Measurements from ENCODE around the gene PIAS3. TPM values are rescaled to one million over a fixed set of nuclear protein-coding genes. Genes with fewer than 3 reads are reported as not detected.

Gene PIAS3
- total and polyA plus RNA-seq, 7 donors: 5.4 to 37.9 (median 17.5) TPM

DNA sequence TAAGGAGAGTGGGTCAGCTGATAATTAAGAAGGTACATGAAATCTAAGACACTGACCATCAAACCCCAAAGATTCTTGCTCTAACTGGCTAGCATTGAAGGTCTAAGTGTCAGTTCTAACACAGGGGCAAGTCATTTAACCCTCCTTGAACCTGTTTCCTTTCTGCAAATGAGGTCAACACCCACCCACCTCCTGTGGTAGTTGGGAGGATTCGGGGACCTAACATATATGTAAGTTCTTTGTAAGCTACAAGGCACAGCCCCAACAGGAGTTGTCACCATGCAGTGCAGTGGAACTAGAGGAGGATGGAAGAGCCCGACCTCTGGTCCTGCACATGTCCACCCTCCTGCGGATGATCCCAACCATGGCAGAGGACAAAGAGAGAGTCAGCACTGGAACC is 11.1 kb downstream of the PIAS3 start:
- intact Hi-C loops (cut with DNase I): loop anchor here (5.0 to 10.0 kb wide), 2 partner anchors 63 to 64 kb away; partner anchors contain the start of gene ITGA10
- 89 to 90% methylated on average over 3 of the region's 3 CpGs for WGBS, 2 donors
- Histone ChIP-seq H3K27me3 (no peaks in the 10 kb centered on the region), H3K27ac (no peak overlapping the region), H3K4me3 (no peak overlapping the region), H3K36me3 (peaks cover 23 to 51% (median 30%) of the 10 kb centered on the region in 4 donors), H3K9me3 (no peaks in the 10 kb centered on the region), H3K4me1 (peaks cover 0 to 14% (median 13%) of the 10 kb centered on the region in 4 donors)
- DNase-seq: no peak
- no peak for TF ChIP-seq EP300 (IDR thresholded peaks at IDR 0.05)
- no peak for TF ChIP-seq POLR2AphosphoS5 (IDR thresholded peaks at IDR 0.05)
- TF ChIP-seq POLR2A (IDR thresholded peaks at IDR 0.05): no peak
- TF ChIP-seq, protein P1, sequence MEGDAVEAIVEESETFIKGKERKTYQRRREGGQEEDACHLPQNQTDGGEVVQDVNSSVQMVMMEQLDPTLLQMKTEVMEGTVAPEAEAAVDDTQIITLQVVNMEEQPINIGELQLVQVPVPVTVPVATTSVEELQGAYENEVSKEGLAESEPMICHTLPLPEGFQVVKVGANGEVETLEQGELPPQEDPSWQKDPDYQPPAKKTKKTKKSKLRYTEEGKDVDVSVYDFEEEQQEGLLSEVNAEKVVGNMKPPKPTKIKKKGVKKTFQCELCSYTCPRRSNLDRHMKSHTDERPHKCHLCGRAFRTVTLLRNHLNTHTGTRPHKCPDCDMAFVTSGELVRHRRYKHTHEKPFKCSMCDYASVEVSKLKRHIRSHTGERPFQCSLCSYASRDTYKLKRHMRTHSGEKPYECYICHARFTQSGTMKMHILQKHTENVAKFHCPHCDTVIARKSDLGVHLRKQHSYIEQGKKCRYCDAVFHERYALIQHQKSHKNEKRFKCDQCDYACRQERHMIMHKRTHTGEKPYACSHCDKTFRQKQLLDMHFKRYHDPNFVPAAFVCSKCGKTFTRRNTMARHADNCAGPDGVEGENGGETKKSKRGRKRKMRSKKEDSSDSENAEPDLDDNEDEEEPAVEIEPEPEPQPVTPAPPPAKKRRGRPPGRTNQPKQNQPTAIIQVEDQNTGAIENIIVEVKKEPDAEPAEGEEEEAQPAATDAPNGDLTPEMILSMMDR (IDR thresholded peaks at IDR 0.05): no peak

DNA sequence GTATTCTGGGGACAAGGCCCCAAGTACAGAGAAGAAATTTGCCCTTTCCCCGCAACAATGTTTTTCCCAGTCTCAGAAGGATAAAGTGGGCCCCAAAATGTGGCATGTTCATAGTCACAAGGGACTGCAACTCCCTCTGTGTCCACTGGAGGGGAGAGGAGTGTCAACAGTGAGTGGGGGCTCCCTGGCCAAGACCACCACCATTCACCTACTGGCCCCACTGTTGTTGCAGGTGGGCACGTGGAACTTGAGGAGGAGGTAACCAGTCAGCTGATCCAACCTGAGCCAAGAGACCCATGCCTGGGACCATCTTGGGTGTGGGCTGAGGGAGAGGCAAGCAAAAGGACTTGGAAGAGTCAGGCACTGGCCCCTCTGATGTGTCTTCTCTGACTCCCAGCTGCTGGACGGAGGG is 12.7 kb downstream of the PIAS3 start:
- peak overlapping the region; percentile 33 to 61 (median 54) for H3K4me3 ChIP-seq
- no peak for DNase-seq
- peak overlapping the region; percentile 75 to 85 (median 79) for H3K27ac ChIP-seq
- intact Hi-C loops (cut with DNase I): loop anchor here (5.0 to 10.0 kb wide), 2 partner anchors 61 to 66 kb away; partner anchors contain the start of gene ITGA10
- peaks cover 0 to 14% (median 13%) of the 10 kb centered on the region in 4 donors for H3K4me1 ChIP-seq
- TF ChIP-seq POLR2AphosphoS5 (IDR thresholded peaks at IDR 0.05) (no peak), POLR2A (IDR thresholded peaks at IDR 0.05) (no peak), EP300 (IDR thresholded peaks at IDR 0.05) (no peak)
- TF ChIP-seq, protein P1 (IDR thresholded peaks at IDR 0.05): peak; percentile 44 to 70 (median 57)
- H3K27me3 ChIP-seq: no peaks in the 10 kb centered on the region
- peaks cover 20 to 51% (median 21%) of the 10 kb centered on the region in 4 donors for H3K36me3 ChIP-seq
- 61 to 70% methylated on average over 3 of the region's 3 CpGs for WGBS, 2 donors
- no peaks in the 10 kb centered on the region for H3K9me3 ChIP-seq

GRCh38 chr1:145845514-145846161 is 13.2 kb downstream of the PIAS3 start, which contains the start of gene NUDT17:
Gene NUDT17, plus strand, starts transcription at chr1:145845630. Its CDS starts 11 bp downstream, at chr1:145845641.
- WGBS, 2 donors: 1% methylated on average over 50 of the region's 50 CpGs
- no peaks in the 10 kb centered on the region for H3K9me3 ChIP-seq
- H3K4me1 ChIP-seq: peaks cover 0 to 14% (median 13%) of the 10 kb centered on the region in 4 donors
- H3K27me3 ChIP-seq: no peaks in the 10 kb centered on the region
- TF ChIP-seq, protein P1 (IDR thresholded peaks at IDR 0.05): peak; percentile 79 to 91 (median 86)
- TF ChIP-seq POLR2A (IDR thresholded peaks at IDR 0.05): peak in 1 of 2 donors; percentile 16
- TF ChIP-seq POLR2AphosphoS5 (IDR thresholded peaks at IDR 0.05): peak; percentile 9 to 70 (median 40)
- no peak for TF ChIP-seq EP300 (IDR thresholded peaks at IDR 0.05)
- H3K4me3 ChIP-seq: peak within 1 kb of the TSS; percentile 33 to 61 (median 54)
- DNase-seq: peak; percentile 90
- H3K27ac ChIP-seq: peak within 1 kb of the TSS; percentile 75 to 85 (median 79)
- H3K36me3 ChIP-seq: peaks cover 17 to 51% (median 21%) of the 10 kb centered on the region in 4 donors
- intact Hi-C loops (cut with DNase I): loop anchor here (2.0 to 10.0 kb wide), 3 partner anchors 61 to 167 kb away; partner anchors contain the start of gene ITGA10

GRCh38 chr1:145845144-145845513 is 13.8 kb downstream of the PIAS3 start:
- 6 to 8% methylated on average over 4 of the region's 4 CpGs for WGBS, 2 donors
- intact Hi-C loops (cut with DNase I): loop anchor here (2.0 to 10.0 kb wide), 3 partner anchors 60 to 168 kb away; partner anchors contain the start of gene ITGA10
- no peak for DNase-seq
- Histone ChIP-seq H3K4me3 (peak overlapping the region; percentile 33 to 61 (median 54)), H3K27me3 (no peaks in the 10 kb centered on the region), H3K4me1 (peaks cover 0 to 14% (median 13%) of the 10 kb centered on the region in 4 donors), H3K9me3 (no peaks in the 10 kb centered on the region), H3K27ac (peak overlapping the region; percentile 75 to 85 (median 79)), H3K36me3 (peaks cover 12 to 51% (median 18%) of the 10 kb centered on the region in 4 donors)
- TF ChIP-seq POLR2AphosphoS5 (IDR thresholded peaks at IDR 0.05) (no peak), EP300 (IDR thresholded peaks at IDR 0.05) (no peak), POLR2A (IDR thresholded peaks at IDR 0.05) (no peak)
- TF ChIP-seq, protein P1 (IDR thresholded peaks at IDR 0.05): no peak

Data from sigmoid colon (tissue), 7 donors.